Measurements from ENCODE around the gene ZCCHC7. TPM values are rescaled to one million over a fixed set of nuclear protein-coding genes. Genes with fewer than 3 reads are reported as not detected.
A peak's percentile ranks its signal among the peaks of the same experiment; 100 is the strongest.
"Not testable (repeated sequence)": the region's sequence is repeated elsewhere in the genome, so short reads cannot be mapped to it uniquely, and the experiment has no call there.

Gene ZCCHC7
- total RNA-seq, 1 donor from 2014 or later = 22.1 TPM

GRCh38 chr9:37100327-37100726 is 20.0 kb upstream of the ZCCHC7 start:
- no peaks in the 10 kb centered on the region for H3K9me3 Mint-ChIP-seq
- no peak overlapping the region for H3K27ac Mint-ChIP-seq
- no peak overlapping the region for H3K4me3 Mint-ChIP-seq (ENCODE audit: low read depth)
- no peaks in the 10 kb centered on the region for H3K27me3 Mint-ChIP-seq (ENCODE audit: low read depth)
- H3K4me1 Mint-ChIP-seq (ENCODE audit: low read depth) = peaks cover 6% of the 10 kb centered on the region
- DNase-seq (ENCODE audit: low spot score) = no peak
- no peaks in the 10 kb centered on the region for H3K36me3 Mint-ChIP-seq (ENCODE audit: low read depth)
- intact Hi-C loops (cut with micrococcal nuclease) = no loop called here

- H3K36me3 Mint-ChIP-seq (ENCODE audit: low read depth) = no peaks in the 10 kb centered on the region
- no peak overlapping the region for H3K27ac Mint-ChIP-seq
- peaks cover 6% of the 10 kb centered on the region for H3K4me1 Mint-ChIP-seq (ENCODE audit: low read depth)
- intact Hi-C loops (cut with micrococcal nuclease) = no loop called here
- no peaks in the 10 kb centered on the region for H3K9me3 Mint-ChIP-seq
- H3K27me3 Mint-ChIP-seq (ENCODE audit: low read depth) = no peaks in the 10 kb centered on the region
- H3K4me3 Mint-ChIP-seq (ENCODE audit: low read depth) = no peak overlapping the region
- no peak for DNase-seq (ENCODE audit: low spot score)
Measured at GRCh38 chr9:37100741-37101140, 19.6 kb upstream of the ZCCHC7 start.

GRCh38 chr9:37102486-37102885 is 17.9 kb upstream of the ZCCHC7 start:
- Mint-ChIP-seq H3K27ac (no peak overlapping the region), H3K36me3 (ENCODE audit: low read depth) (no peaks in the 10 kb centered on the region), H3K4me1 (ENCODE audit: low read depth) (peaks cover 9% of the 10 kb centered on the region), H3K9me3 (no peaks in the 10 kb centered on the region), H3K27me3 (ENCODE audit: low read depth) (no peaks in the 10 kb centered on the region), H3K4me3 (ENCODE audit: low read depth) (no peak overlapping the region)
- no peak for DNase-seq (ENCODE audit: low spot score)
- intact Hi-C loops (cut with micrococcal nuclease) = no loop called here

- intact Hi-C loops (cut with micrococcal nuclease) = no loop called here
- H3K36me3 Mint-ChIP-seq (ENCODE audit: low read depth) = peaks cover 3% of the 10 kb centered on the region
- H3K9me3 Mint-ChIP-seq = no peaks in the 10 kb centered on the region
- H3K27ac Mint-ChIP-seq = no peak overlapping the region
- no peaks in the 10 kb centered on the region for H3K27me3 Mint-ChIP-seq (ENCODE audit: low read depth)
- DNase-seq (ENCODE audit: low spot score) = no peak
- H3K4me1 Mint-ChIP-seq (ENCODE audit: low read depth) = peaks cover 14% of the 10 kb centered on the region
- H3K4me3 Mint-ChIP-seq (ENCODE audit: low read depth) = no peak overlapping the region
Measured at GRCh38 chr9:37104183-37104889, 16.0 kb upstream of the ZCCHC7 start.

- Mint-ChIP-seq H3K4me3 (ENCODE audit: low read depth) (no peak overlapping the region), H3K27me3 (ENCODE audit: low read depth) (no peaks in the 10 kb centered on the region), H3K27ac (no peak overlapping the region), H3K36me3 (ENCODE audit: low read depth) (peaks cover 3% of the 10 kb centered on the region), H3K9me3 (no peaks in the 10 kb centered on the region), H3K4me1 (ENCODE audit: low read depth) (peaks cover 14% of the 10 kb centered on the region)
- intact Hi-C loops (cut with micrococcal nuclease) = no loop called here
- DNase-seq (ENCODE audit: low spot score) = no peak
Measured at GRCh38 chr9:37105234-37105633, 15.1 kb upstream of the ZCCHC7 start.

- Mint-ChIP-seq H3K36me3 (ENCODE audit: low read depth) (peaks cover 3% of the 10 kb centered on the region), H3K4me3 (ENCODE audit: low read depth) (no peak overlapping the region), H3K27ac (no peak overlapping the region), H3K9me3 (no peaks in the 10 kb centered on the region), H3K4me1 (ENCODE audit: low read depth) (peaks cover 17% of the 10 kb centered on the region), H3K27me3 (ENCODE audit: low read depth) (peaks cover 5% of the 10 kb centered on the region)
- intact Hi-C loops (cut with micrococcal nuclease) = no loop called here
- DNase-seq (ENCODE audit: low spot score) = no peak
Measured at GRCh38 chr9:37107701-37108100, 12.7 kb upstream of the ZCCHC7 start.

- H3K36me3 Mint-ChIP-seq (ENCODE audit: low read depth); H3K4me1 Mint-ChIP-seq (ENCODE audit: low read depth); H3K27ac Mint-ChIP-seq; intact Hi-C loops (cut with micrococcal nuclease); DNase-seq (ENCODE audit: low spot score); H3K4me3 Mint-ChIP-seq (ENCODE audit: low read depth); H3K9me3 Mint-ChIP-seq: not testable (repeated sequence)
- peaks cover 12% of the 10 kb centered on the region for H3K27me3 Mint-ChIP-seq (ENCODE audit: low read depth)
Measured at GRCh38 chr9:37114442-37114841, 5.9 kb upstream of the ZCCHC7 start.

- Mint-ChIP-seq H3K36me3 (ENCODE audit: low read depth) (peaks cover 13% of the 10 kb centered on the region), H3K4me3 (ENCODE audit: low read depth) (no peak overlapping the region), H3K4me1 (ENCODE audit: low read depth) (peaks cover 17% of the 10 kb centered on the region), H3K27ac (no peak overlapping the region), H3K27me3 (ENCODE audit: low read depth) (peaks cover 5% of the 10 kb centered on the region), H3K9me3 (peaks cover 5% of the 10 kb centered on the region)
- intact Hi-C loops (cut with micrococcal nuclease) = no loop called here
- no peak for DNase-seq (ENCODE audit: low spot score)
Measured at GRCh38 chr9:37117956-37118355, 2.4 kb upstream of the ZCCHC7 start.

- H3K36me3 Mint-ChIP-seq (ENCODE audit: low read depth) = peaks cover 20% of the 10 kb centered on the region
Measured at GRCh38 chr9:37119360-37119759, 1.0 kb upstream of the ZCCHC7 start.

GRCh38 chr9:37120843-37121335 is 515 bp downstream of the ZCCHC7 start:
- intact Hi-C loops (cut with micrococcal nuclease) = loop anchor here (1.0 to 5.0 kb wide), 4 partner anchors 42 to 344 kb away; partner anchors contain the start of gene ZBTB5
- not testable (repeated sequence) for H3K9me3 Mint-ChIP-seq; DNase-seq (ENCODE audit: low spot score); H3K27me3 Mint-ChIP-seq (ENCODE audit: low read depth)
- H3K4me1 Mint-ChIP-seq (ENCODE audit: low read depth) = peaks cover 27% of the 10 kb centered on the region
- peaks cover 20% of the 10 kb centered on the region for H3K36me3 Mint-ChIP-seq (ENCODE audit: low read depth)
- peak overlapping the region; percentile 99 for H3K27ac Mint-ChIP-seq
- H3K4me3 Mint-ChIP-seq (ENCODE audit: low read depth) = peak overlapping the region; percentile 98

More at GRCh38 chr9:37119360-37119759, 1.0 kb upstream of the ZCCHC7 start:
- Mint-ChIP-seq H3K27me3 (ENCODE audit: low read depth) (no peaks in the 10 kb centered on the region), H3K27ac (no peak overlapping the region), H3K9me3 (peaks cover 5% of the 10 kb centered on the region), H3K4me1 (ENCODE audit: low read depth) (peaks cover 23% of the 10 kb centered on the region), H3K4me3 (ENCODE audit: low read depth) (peak overlapping the region; percentile 98)
- no peak for DNase-seq (ENCODE audit: low spot score)
- intact Hi-C loops (cut with micrococcal nuclease) = no loop called here

- intact Hi-C loops (cut with micrococcal nuclease) = loop anchor here (5.0 kb wide), 2 partner anchors 75 to 180 kb away; no protein-coding TSS in a partner anchor
- DNase-seq (ENCODE audit: low spot score) = no peak
- Mint-ChIP-seq H3K4me1 (ENCODE audit: low read depth) (peaks cover 27% of the 10 kb centered on the region), H3K4me3 (ENCODE audit: low read depth) (peak overlapping the region; percentile 98), H3K9me3 (peaks cover 5% of the 10 kb centered on the region), H3K36me3 (ENCODE audit: low read depth) (peaks cover 20% of the 10 kb centered on the region), H3K27ac (peak overlapping the region; percentile 5), H3K27me3 (ENCODE audit: low read depth) (no peaks in the 10 kb centered on the region)
Measured at GRCh38 chr9:37121881-37122280, 1.5 kb downstream of the ZCCHC7 start.

- no peak overlapping the region for H3K27ac Mint-ChIP-seq
- H3K27me3 Mint-ChIP-seq (ENCODE audit: low read depth) = no peaks in the 10 kb centered on the region
- no peak overlapping the region for H3K4me3 Mint-ChIP-seq (ENCODE audit: low read depth)
- intact Hi-C loops (cut with micrococcal nuclease) = no loop called here
- H3K36me3 Mint-ChIP-seq (ENCODE audit: low read depth) = peaks cover 19% of the 10 kb centered on the region
- H3K4me1 Mint-ChIP-seq (ENCODE audit: low read depth) = peaks cover 22% of the 10 kb centered on the region
- DNase-seq (ENCODE audit: low spot score) = no peak
- H3K9me3 Mint-ChIP-seq = no peaks in the 10 kb centered on the region
Measured at GRCh38 chr9:37126214-37126788, 5.9 kb downstream of the ZCCHC7 start.

- no peak for DNase-seq (ENCODE audit: low spot score)
- H3K36me3 Mint-ChIP-seq (ENCODE audit: low read depth) = peaks cover 20% of the 10 kb centered on the region
- H3K9me3 Mint-ChIP-seq = no peaks in the 10 kb centered on the region
- peaks cover 20% of the 10 kb centered on the region for H3K4me1 Mint-ChIP-seq (ENCODE audit: low read depth)
- intact Hi-C loops (cut with micrococcal nuclease) = no loop called here
- no peak overlapping the region for H3K27ac Mint-ChIP-seq
- H3K4me3 Mint-ChIP-seq (ENCODE audit: low read depth) = no peak overlapping the region
- no peaks in the 10 kb centered on the region for H3K27me3 Mint-ChIP-seq (ENCODE audit: low read depth)
Measured at GRCh38 chr9:37127018-37127417, 6.6 kb downstream of the ZCCHC7 start.

Measured in activated T-helper 2 cell treated with anti-CD3 and anti-CD28 coated beads, Interferon-gamma antibody, Interleukin-2, Interleukin-4, amounts not matched to agents 10 μg/mL and 5 μg/mL and 100 μg/mL, durations not matched to agents 14 hours and 24 hours and 36 hours (primary cell).